Activated CD4-positive, CD25-positive, alpha-beta regulatory T cell treated with anti-CD3 and anti-CD28 coated beads, Interleukin-2, amount 50 U/mL, for 16 hours (primary cell): ENCODE measurements around the gene MYH7B.

ENCODE experiments used
- DNase-seq: peaks from one replicate; pipeline ENCODE4 v3.0.0-alpha.2; 2020; ENCODE audit warnings: low read depth, low spot score

MYH7B gene

DNA sequence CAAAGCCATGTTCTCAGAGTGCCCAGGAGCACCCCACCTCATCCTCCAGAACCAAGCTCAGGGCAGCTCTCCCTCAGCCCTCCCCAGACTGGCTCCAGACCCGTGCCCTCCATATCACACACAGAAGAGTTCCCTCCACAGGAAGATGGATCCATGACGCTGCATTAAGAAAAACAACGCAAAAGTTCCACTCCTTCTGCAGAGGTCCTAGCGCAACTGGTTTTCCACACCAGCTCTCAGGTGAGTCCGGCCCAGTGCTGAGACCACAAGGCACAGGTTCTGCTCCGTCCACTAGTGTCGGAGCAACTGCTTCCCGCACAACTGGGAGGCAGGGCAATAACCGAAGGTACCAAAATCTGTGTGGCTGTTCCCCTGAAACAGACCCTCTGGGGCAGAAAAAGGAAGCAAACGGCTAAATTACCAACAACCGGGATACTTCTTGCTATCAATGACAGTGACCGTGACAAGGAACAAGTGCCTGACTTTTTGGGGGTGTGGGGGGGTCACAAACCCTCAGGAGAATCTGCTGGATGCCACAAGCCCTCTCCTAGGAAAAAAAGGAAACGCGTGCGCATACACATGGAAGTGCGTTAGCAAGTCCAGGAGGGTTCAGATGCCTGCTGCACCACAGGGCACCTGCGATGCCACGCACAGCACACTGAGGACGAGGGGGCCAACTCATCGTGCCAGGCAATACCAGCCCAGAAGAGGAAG is 49.2 kb downstream of the MYH7B start:
- DNase-seq = no peak
